ENCODE results near the gene ACTR3.

GRCh38 chr2:113861740-113862139 is 28.1 kb upstream of the ACTR3 start:
- TF ChIP-seq CTCF (IDR thresholded peaks at IDR 0.05; ENCODE audit: insufficient read depth, low read length) = no peak
- TF ChIP-seq, protein P1, sequence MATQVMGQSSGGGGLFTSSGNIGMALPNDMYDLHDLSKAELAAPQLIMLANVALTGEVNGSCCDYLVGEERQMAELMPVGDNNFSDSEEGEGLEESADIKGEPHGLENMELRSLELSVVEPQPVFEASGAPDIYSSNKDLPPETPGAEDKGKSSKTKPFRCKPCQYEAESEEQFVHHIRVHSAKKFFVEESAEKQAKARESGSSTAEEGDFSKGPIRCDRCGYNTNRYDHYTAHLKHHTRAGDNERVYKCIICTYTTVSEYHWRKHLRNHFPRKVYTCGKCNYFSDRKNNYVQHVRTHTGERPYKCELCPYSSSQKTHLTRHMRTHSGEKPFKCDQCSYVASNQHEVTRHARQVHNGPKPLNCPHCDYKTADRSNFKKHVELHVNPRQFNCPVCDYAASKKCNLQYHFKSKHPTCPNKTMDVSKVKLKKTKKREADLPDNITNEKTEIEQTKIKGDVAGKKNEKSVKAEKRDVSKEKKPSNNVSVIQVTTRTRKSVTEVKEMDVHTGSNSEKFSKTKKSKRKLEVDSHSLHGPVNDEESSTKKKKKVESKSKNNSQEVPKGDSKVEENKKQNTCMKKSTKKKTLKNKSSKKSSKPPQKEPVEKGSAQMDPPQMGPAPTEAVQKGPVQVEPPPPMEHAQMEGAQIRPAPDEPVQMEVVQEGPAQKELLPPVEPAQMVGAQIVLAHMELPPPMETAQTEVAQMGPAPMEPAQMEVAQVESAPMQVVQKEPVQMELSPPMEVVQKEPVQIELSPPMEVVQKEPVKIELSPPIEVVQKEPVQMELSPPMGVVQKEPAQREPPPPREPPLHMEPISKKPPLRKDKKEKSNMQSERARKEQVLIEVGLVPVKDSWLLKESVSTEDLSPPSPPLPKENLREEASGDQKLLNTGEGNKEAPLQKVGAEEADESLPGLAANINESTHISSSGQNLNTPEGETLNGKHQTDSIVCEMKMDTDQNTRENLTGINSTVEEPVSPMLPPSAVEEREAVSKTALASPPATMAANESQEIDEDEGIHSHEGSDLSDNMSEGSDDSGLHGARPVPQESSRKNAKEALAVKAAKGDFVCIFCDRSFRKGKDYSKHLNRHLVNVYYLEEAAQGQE (IDR thresholded peaks at IDR 0.05; ENCODE audit: insufficient replicate concordance, low read depth) = no peak
- TF ChIP-seq SPI1 (IDR thresholded peaks at IDR 0.05; ENCODE audit: borderline replicate concordance, low read depth) = no peak
- TF ChIP-seq POLR2AphosphoS5 (IDR thresholded peaks at IDR 0.05; ENCODE audit: low read depth) = no peak

All from HL-60 (cell line).